GM18858 (cell line): ENCODE data around the gene SHQ1.

Experiments
- ATAC-seq: cut with Tn5 transposase; IDR thresholded peaks from one replicate; pipeline ENCODE4 v1.9.1; 2021; ENCODE audit not compliant: unreplicated experiment

SHQ1 gene

GRCh38 chr3:72855001-72855400 is 6.8 kb upstream of the SHQ1 start:
- ATAC-seq, result no peak

GRCh38 chr3:72848703-72849081 is 447 bp upstream of the SHQ1 start:
- ATAC-seq, result peak; percentile 37

- no peak for ATAC-seq
Measured at GRCh38 chr3:72847282-72847681, 963 bp downstream of the SHQ1 start.

GRCh38 chr3:72846166-72846565 is 2.1 kb downstream of the SHQ1 start:
- no peak for ATAC-seq

GRCh38 chr3:72844436-72844993 is 3.7 kb downstream of the SHQ1 start:
- ATAC-seq, result peak; percentile 27

DNA sequence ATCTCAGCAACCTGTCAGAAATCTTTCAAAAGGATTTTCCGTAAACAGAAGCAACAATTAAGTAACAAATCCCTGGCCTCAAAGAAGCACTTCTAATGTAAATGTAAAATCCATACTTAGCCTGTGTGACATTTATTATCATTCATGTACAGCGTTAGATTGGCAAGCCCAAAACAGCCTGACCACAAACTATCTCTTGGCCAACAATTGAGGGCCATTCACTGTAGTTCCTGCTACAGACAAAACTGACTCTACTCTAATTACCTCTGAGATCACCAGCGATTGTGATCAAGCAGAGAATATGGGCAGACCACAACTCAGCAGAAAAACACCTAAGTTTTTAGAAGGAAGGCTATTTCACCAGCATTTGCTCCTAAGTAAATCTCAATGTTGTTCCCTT is 9.2 kb downstream of the SHQ1 start:
- no peak for ATAC-seq

DNA sequence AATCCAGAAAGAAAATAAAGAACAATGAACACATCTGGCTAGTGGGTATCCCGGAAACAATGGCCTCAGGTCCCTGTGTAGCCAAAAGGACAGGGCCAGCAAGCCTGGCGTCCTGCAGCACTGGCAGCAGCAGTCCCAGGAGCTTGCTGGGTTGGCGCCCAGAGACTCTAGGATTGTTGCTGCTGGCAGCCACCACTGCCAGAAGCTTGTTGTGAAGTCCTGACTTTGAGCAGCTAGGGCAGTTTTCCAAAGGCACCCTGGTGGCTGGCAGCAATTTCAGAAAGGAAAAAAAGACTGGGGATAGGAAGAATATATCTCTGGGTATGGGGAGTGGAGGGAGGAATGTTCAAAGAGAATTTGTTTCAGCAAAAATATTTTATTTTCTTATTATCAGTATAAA is 11.3 kb downstream of the SHQ1 start:
- no peak for ATAC-seq

DNA sequence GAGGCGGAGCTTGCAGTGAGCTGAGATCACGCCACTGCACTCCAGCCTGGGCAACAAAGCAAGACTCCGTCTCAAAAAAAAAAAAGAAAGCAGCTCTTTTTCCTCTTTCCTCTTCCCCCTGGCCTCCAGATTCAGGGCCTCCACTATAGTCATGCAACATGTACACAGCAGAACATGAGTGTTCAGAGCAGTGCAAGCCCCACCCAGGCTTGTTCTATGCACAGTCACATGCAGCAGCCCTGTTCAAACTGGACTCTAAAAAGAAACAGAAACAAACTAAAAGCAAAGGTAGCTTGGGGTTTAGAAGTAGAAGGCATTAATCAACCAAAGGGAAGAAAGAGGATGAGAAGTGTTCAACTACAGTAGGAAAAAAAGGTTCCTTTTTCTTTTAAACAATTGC is 11.8 kb downstream of the SHQ1 start:
- ATAC-seq, result no peak

- ATAC-seq, result no peak
Measured at GRCh38 chr3:72830452-72831223, 17.6 kb downstream of the SHQ1 start.

DNA sequence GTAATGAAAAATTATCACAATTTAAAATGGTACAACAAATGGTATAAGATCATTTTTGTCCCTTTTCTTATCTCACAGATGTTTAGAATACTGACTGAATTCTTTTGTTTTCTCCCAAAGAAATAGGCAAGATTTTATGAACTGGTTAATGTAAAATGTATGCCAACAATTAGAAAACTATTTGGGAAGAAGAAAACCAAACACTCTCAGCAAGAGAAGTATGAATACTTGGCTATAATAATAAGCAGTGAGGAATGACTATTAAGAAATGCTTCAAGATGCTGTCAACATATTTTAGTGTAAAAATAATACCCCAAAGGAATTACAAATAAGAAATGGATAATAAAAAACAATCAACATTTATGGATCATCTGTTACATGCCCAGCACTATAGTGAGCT is 18.5 kb downstream of the SHQ1 start:
- no peak for ATAC-seq

DNA sequence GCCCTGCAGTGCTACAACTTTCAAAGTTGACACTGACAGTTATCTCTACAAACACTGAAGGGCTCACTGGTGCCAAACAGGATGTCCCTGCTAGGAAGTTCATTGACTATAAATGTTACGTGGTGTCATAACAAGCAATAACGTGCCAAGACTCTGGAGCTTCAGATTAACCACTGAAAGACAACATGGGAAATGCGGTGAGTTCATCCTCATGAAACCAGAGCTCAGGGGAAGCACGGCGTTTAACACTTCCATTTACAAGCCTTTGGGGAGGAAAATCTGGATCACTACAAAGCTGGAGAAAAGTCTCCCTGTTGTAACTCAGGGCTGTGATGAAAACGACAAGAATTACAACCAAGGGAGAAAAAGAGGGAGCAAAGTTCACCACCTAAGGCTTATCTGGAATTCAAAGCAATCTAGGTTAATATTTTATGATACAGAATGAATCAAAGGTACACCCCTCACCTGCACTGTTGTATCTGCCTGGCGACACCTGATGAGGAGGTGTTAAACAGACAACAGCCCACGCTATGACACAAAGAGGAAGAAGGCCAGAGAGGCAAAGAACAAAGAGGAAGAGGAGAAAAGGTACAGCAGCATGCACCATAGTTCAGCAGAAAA is 27.0 kb downstream of the SHQ1 start:
- no peak for ATAC-seq

GRCh38 chr3:72820415-72820814 is 27.8 kb downstream of the SHQ1 start:
- ATAC-seq, result no peak

DNA sequence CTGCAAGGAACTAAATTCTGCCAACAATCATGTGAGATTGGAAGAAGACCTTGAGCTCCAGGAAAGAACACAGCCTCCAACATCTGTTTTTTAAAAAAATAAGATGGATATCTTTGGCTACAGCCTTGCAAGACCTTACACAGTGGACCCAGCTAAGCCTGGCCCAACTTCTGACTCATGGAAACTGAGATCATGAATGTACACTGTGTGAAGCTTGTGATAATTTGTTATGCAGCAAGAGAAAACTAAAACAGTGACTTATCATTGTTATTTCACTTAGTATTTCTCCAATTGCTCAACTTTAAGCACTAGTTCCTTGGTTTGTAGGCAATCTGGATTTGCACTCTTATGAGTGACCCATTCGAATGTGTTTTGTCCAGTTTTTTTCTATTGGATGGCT is 29.3 kb downstream of the SHQ1 start:
- ATAC-seq, result no peak

- ATAC-seq, result no peak
Measured at GRCh38 chr3:72818092-72818773, 30.0 kb downstream of the SHQ1 start.

- ATAC-seq, result peak; percentile 57
Measured at GRCh38 chr3:72816862-72817355, 31.3 kb downstream of the SHQ1 start.

DNA sequence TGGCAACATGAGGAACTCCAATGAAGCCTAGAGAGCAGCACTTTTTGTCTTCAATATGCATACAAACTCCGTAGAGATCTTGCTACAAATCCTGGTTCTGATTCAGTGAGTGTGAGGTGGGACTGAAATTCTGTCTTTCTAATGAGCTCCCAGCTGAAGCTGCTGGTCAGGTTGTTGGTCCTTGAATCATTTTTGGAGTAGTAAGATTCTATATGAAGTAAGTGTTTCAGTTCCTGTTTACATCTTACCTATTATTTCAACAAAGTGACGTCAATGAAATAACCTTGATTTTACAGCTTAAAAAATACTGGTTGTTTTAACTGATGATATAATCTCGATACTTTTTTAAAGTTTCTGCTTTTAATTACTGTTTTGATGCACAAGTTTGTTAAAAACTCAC is 33.9 kb downstream of the SHQ1 start:
- peak; percentile 43 for ATAC-seq

DNA sequence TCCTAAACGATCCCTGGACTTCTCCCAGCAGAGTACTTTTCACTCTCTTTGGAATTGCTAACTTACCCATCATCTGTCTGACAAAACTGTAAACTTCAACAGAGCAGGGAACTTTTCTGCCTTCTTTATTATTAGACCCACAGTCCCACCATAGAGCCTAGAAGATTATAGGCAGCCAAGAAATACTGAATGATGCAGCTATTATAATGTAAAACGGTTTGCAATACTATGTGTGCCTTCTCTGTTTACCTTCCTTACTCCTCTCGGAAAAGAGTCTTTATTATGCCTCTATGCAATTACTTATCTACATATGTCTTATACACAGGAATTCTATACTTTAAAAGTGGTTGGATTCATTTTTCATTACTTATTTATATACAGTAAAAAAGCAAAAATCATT is 36.0 kb downstream of the SHQ1 start:
- no peak for ATAC-seq

DNA sequence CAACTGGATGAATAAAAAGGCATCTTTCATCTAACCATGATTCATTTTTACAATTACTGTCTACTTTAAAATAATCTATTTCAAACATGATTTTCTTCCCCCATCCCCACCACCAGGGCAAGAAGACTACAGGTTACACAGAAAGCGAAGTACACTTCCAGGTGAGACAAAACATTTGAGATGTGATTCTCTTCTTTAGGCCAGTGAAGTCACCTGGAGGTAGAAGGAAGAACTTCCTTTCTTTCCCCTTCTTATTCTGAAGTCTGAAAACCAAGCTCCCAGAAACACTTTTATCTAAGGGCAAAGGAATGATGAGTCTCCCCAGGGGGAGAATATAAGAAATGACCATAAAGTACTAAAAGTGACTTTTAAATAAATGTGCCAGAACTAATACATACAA is 36.7 kb downstream of the SHQ1 start:
- no peak for ATAC-seq

DNA sequence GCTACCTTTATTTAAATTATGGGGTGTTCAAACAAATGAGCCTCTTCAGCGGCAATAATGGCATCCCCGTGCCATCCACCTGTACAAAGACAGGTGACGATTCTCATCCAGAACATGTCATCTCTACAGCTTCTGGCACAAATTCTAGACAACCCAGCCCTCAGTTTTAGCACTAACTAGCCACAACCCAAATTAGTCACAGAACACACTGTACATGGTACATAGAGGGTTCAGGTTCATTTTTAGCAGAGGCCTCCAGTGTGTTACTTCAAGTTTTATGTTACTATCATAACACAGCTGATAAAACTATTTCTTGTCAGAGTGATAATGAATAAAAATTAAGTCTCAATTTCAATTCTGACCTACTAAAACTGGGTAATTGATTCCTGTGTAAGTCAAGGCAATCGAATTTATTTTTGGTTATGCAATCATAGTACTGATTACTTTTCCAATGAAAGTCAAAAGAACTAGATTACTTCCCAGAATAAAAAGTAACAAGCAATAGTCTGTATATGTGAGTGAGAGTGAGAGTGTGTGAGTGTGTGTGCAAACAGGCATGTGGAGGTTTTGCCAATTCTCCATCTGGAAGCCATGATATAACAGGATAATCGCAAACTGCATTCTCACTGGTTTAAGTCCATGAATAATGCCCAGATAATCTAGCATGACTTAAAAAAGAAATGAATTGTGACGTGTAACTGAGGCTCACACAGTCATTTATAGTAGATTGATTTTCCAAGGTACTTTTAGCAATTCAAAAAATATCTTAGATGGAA is 37.4 kb downstream of the SHQ1 start:
- ATAC-seq, result no peak

DNA sequence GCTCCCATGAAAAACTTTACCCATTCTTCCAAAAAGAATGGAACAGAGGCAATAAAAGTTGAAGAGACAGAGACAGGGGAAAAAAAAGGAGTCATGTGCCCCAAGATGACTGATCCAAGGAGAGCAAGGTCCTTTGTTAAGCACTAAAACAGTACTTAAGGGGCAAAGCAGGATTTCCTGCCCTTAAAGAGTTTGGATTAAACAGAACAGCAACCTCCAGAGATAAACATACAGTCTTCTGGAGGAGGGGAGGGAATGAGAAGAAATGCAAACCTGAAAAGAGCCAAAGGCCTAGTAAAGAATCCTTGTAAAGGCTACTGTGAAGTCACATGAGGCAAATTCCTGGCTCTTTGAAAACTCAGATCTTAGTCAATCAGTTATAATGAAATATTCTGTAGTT is 38.2 kb downstream of the SHQ1 start:
- no peak for ATAC-seq

- no peak for ATAC-seq
Measured at GRCh38 chr3:72804361-72804760, 43.9 kb downstream of the SHQ1 start.
